HepG2 (cell line): ENCODE data around the gene PKM. TPM values are rescaled to one million over a fixed set of nuclear protein-coding genes. Genes with fewer than 3 reads are reported as not detected.
A peak's percentile ranks its signal among the peaks of the same experiment; 100 is the strongest.

Experiments used
- ATAC-seq: fragments of 200-7000 bp; cut with Tn5 transposase; 3 replicates; pipeline ENCODE4 v1.9.1; 2020; ENCODE audit warnings: mild to moderate bottlenecking, moderate library complexity
- BruUV-seq: library from RNA; stranded (reverse); fragments of 400-500 nt; replicated peaks from 2 replicates; lab custom pipeline; 2021; lab: Mats Ljungman, UMichigan
- CTCF ChIA-PET: fragments of 300-600 bp; formaldehyde crosslinking; extraction: SDS; loops from one replicate; lab custom pipeline; 2021; ENCODE audit warnings: low total read pairs, inconsistent platforms, low intra/inter-chr PET ratio; lab: Yijun Ruan, JAX
- POLR2A ChIA-PET: fragments of 350-600 bp; sonication (Branson Sonifier 250); formaldehyde crosslinking; loops from one replicate; lab custom pipeline; 2020; ENCODE audit warnings: antibody characterized with exemption, inconsistent platforms; lab: Yijun Ruan, JAX
- DNase-seq: peaks from one replicate; pipeline ENCODE4 v3.0.0-alpha.2; 2015; ENCODE audit warnings: low spot score
- FAIRE-seq: peaks from 3 replicates; lab custom pipeline; 2011; peaks lifted over from hg19 to GRCh38; lab: Jason Lieb, UNC
- H2AFZ ChIP-seq: one replicate; pipeline ENCODE4 v1.6.1; 2011; ENCODE audit warnings: low read length, inconsistent platforms
- H3K27ac ChIP-seq: fragments of 300-600 bp; 3 replicates; pipeline ENCODE4 v1.8.0; 2011; ENCODE audit warnings: mixed run types, mild to moderate bottlenecking, mixed read lengths, low read length, inconsistent platforms; ENCODE audit not compliant: insufficient read depth; ENCODE audit errors: extremely low read length
- H3K27me3 ChIP-seq, 2 experiments: fragments of 200-600 bp in 1 of 2; 2 replicates in 1 of 2; 3 replicates in 1 of 2; pipeline versions ENCODE4 v1.6.0 to v1.8.0; 2011; ENCODE audit warnings: low read length in 2 of 2, mild to moderate bottlenecking in 2 of 2, moderate library complexity in 2 of 2, inconsistent platforms in 1 of 2; ENCODE audit not compliant: insufficient read depth in 2 of 2, control insufficient read depth in 1 of 2
- H3K36me3 ChIP-seq, 2 experiments: fragments of 200-600 bp in 1 of 2; replicated peaks in 1 of 2; 2 replicates in 1 of 2; 3 replicates in 1 of 2; pipeline versions ENCODE4 v1.5.1 to v1.8.0; 2011; ENCODE audit warnings: low read length in 2 of 2, inconsistent platforms in 1 of 2; ENCODE audit not compliant: insufficient read depth in 2 of 2, control insufficient read depth in 1 of 2
- H3K4me1 ChIP-seq: 2 replicates; pipeline ENCODE4 v1.5.1; 2012; ENCODE audit warnings: low read length, inconsistent platforms; ENCODE audit not compliant: insufficient read depth
- H3K4me2 ChIP-seq: 2 replicates; pipeline ENCODE4 v1.6.0; 2011; ENCODE audit warnings: low read depth, low read length, inconsistent platforms
- H3K4me3 ChIP-seq, 3 experiments: fragments of 200-600 bp in 1 of 3; sonication (generic), shearing (Covaris generic) in 1 of 3; replicated peaks in 1 of 3; 2 replicates each; pipeline ENCODE4 v1.5.1; 2011 to 2016; ENCODE audit warnings: low read length in 3 of 3, inconsistent platforms in 2 of 3, low read depth in 2 of 3, mild to moderate bottlenecking in 2 of 3, control low read depth in 1 of 3, mixed read lengths in 1 of 3; ENCODE audit not compliant: insufficient read depth in 1 of 3
- H3K79me2 ChIP-seq: one replicate; pipeline ENCODE4 v1.6.1; 2011; ENCODE audit warnings: low read length, inconsistent platforms; ENCODE audit not compliant: insufficient read depth
- H3K9ac ChIP-seq: 2 replicates; pipeline ENCODE4 v1.6.0; 2011; ENCODE audit warnings: mild to moderate bottlenecking, low read depth, low read length, inconsistent platforms; ENCODE audit not compliant: insufficient read depth
- H3K9me3 ChIP-seq: 2 replicates; pipeline ENCODE4 v1.5.1; 2012; ENCODE audit warnings: mild to moderate bottlenecking, low read length
- H4K20me1 ChIP-seq: 2 replicates; pipeline ENCODE4 v1.6.0; 2011; ENCODE audit warnings: inconsistent platforms, mild to moderate bottlenecking, low read length, moderate library complexity; ENCODE audit not compliant: insufficient read depth
- KDM4B ChIP-seq: sonication (generic); formaldehyde crosslinking; IDR thresholded peaks from 2 replicates; pipeline ENCODE4 v1.4.0; 2020; ENCODE audit warnings: missing genetic modification reagents
- TBP ChIP-seq: sonication (generic); formaldehyde crosslinking; IDR thresholded peaks from 2 replicates; pipeline ENCODE4 v1.5.0; 2020; ENCODE audit warnings: missing genetic modification reagents
- YEATS4 ChIP-seq: sonication (generic); formaldehyde crosslinking; IDR thresholded peaks from 2 replicates; pipeline ENCODE4 v1.4.0; 2020; ENCODE audit warnings: missing genetic modification reagents, borderline replicate concordance
- ZBTB20 ChIP-seq: sonication (generic); formaldehyde crosslinking; IDR thresholded peaks from 2 replicates; pipeline ENCODE4 v1.8.1; 2023; ENCODE audit warnings: missing genetic modification reagents, low read depth, mild to moderate bottlenecking, borderline replicate concordance
- ZNF160 ChIP-seq: sonication (generic); formaldehyde crosslinking; IDR thresholded peaks from 2 replicates; pipeline ENCODE4 v1.8.0; 2022; ENCODE audit warnings: mild to moderate bottlenecking, inconsistent platforms, missing genetic modification reagents
- ZNF318 ChIP-seq: sonication (generic); formaldehyde crosslinking; IDR thresholded peaks from 2 replicates; pipeline ENCODE4 v1.4.0; 2020; ENCODE audit warnings: mild to moderate bottlenecking, missing genetic modification reagents
- ZNF34 ChIP-seq: sonication (generic); formaldehyde crosslinking; IDR thresholded peaks from 2 replicates; pipeline ENCODE4 v1.4.0; 2020; ENCODE audit warnings: mild to moderate bottlenecking, missing genetic modification reagents, borderline replicate concordance
- ZNF431 ChIP-seq: sonication (generic); formaldehyde crosslinking; IDR thresholded peaks from 2 replicates; pipeline ENCODE4 v1.9.0; 2022; ENCODE audit warnings: missing genetic modification reagents, low read depth, mild to moderate bottlenecking, borderline replicate concordance
- ZNF747 ChIP-seq: sonication (generic); formaldehyde crosslinking; IDR thresholded peaks from 2 replicates; pipeline ENCODE4 v1.8.1; 2023; ENCODE audit warnings: missing genetic modification reagents, mild to moderate bottlenecking, borderline replicate concordance
- ZNF781 ChIP-seq: sonication (generic); formaldehyde crosslinking; IDR thresholded peaks from 2 replicates; pipeline ENCODE4 v1.5.1; 2020; ENCODE audit warnings: borderline replicate concordance, mild to moderate bottlenecking, missing genetic modification reagents; ENCODE audit errors: not compliant biosample characterization
- ZNF891 ChIP-seq: sonication (generic); formaldehyde crosslinking; IDR thresholded peaks from 2 replicates; pipeline ENCODE4 v1.5.0; 2020; ENCODE audit warnings: mild to moderate bottlenecking, missing genetic modification reagents
- ZSCAN29 ChIP-seq: sonication (generic); formaldehyde crosslinking; conservative IDR thresholded peaks from 2 replicates; pipeline ENCODE4 v1.4.0; 2020; ENCODE audit warnings: mild to moderate bottlenecking, missing genetic modification reagents
- WGBS: methylation state at CpG from one replicate; pipeline ENCODE4 v1.1.6; 2017; ENCODE audit warnings: low lambda C conversion rate; 5-methylcytosine and 5-hydroxymethylcytosine counted together
- in situ Hi-C: cut with HindIII; loops from 2 replicates; pipeline ENCODE4 v1.10.0; 2017; ENCODE audit warnings: low pct_unique_long_range_greater_than_20kb; ENCODE audit not compliant: extremely low pct_ligation_motif_present
- intact Hi-C: fragments of 100-400 bp; cut with micrococcal nuclease; formaldehyde crosslinking; loops from one replicate; pipeline ENCODE4 v1.10.0; 2022; ENCODE audit not compliant: unreplicated experiment
- polyA plus RNA-seq, 8 experiments: library from polyadenylated mRNA; depleted of rRNA in 3 of 8; stranded (reverse) in 7 of 8; unstranded in 1 of 8; fragments of >200 nt; fragmentation: Illumina TruSeq in 4 of 8; extraction: Trizol in 4 of 8; gene quantifications; 2 replicates each; pipeline versions ENCODE4 v1.2.1 to v1.2.3, GENCODE V29; 2011 to 2016; ENCODE audit warnings: low read depth in 4 of 8, missing spikeins in 1 of 8, mixed read lengths in 1 of 8; ENCODE audit not compliant: insufficient read depth in 1 of 8
- total RNA-seq, 5 experiments: library from RNA; depleted of rRNA; stranded (reverse); fragments of >200 nt; fragmentation: Illumina TruSeq; extraction: Trizol; gene quantifications; 2 replicates each; pipeline ENCODE4 v1.2.3, GENCODE V29; 2016; ENCODE audit warnings: low read depth in 1 of 5

The PKM gene
- total and polyA plus RNA-seq, 2 of the 13 experiments (the other 11 are each of a cell fraction or from before 2014, with no cell fraction given) = 488 to 780 TPM

DNA sequence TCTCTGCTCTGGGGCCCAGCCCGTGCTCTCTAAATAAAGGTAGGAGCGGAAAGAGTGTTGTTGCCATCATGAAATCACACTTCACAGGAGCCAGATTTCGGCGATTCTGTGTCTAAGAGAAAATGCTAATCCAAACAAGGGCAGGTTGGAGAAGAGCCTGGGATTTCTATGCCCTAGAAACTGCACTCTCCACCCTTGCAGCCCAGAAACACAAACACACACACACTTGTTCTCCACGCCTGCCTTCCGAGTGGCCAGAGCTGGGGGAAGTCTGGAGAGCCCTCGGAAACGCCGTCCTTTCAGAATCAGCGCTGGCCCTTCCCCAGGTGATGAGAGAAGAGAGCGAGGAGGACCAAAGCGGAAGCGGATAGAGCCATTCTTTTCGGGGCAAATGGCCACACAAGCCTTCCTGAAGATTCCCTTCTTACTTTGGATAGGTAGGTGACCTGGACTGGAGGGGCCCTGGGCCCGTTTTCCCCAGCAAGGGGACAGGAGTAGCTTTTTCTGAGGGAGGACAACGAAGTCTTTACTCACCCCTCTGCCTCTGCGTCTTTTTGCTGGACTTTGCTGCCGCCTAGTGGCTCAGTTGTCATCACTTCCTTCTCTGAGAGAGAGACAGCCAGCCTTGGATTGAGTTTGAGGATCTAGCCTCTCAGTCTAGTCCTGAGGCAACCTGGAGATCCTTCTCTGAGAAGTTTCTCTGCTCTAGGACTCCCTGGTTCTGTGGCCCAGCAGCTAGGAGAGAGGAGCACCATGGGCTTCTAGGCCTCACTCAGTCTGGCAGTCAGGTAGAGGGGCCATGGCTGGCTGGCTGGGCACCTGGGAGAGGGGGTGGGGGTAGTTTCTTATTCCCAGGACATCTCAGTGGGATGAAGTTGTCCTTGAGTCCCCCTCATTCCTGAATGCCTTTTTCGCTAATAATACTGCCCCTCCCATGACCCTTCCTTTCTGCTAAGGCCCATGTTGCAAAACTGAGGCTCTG lies 75.1 kb downstream of the PKM start (continued):
- TF ChIP-seq KDM4B (CRISPR knock-in tag) = no peak
- 0 out of 2 replicates have a peak, but pooled peaks have one; percentile 26 for TF ChIP-seq ZNF891 (CRISPR knock-in tag)

GRCh38 chr15:72155003-72155621 lies 75.9 kb downstream of the PKM start:
- peak; percentile 72 for ATAC-seq
- Histone ChIP-seq H3K27me3 (peaks cover 0 to 14% of the 10 kb centered on the region in 2 experiments; a peak in 3 of 5 replicates), H3K9me3 (no peaks in the 10 kb centered on the region), H2AFZ (peak overlapping the region; percentile 91), H3K4me2 (peak overlapping the region; percentile 90), H3K4me3 (peak overlapping the region; percentile 46 to 71 (median 56)), H4K20me1 (no peaks in the 10 kb centered on the region), H3K9ac (0 out of 2 replicates have a peak overlapping the region, but pooled peaks have one; percentile 6), H3K27ac (no peak overlapping the region), H3K79me2 (no peaks in the 10 kb centered on the region), H3K36me3 (no peaks in the 10 kb centered on the region), H3K4me1 (peaks cover 11% of the 10 kb centered on the region)
- in situ Hi-C loops (loop anchor here (5.0 to 10.0 kb wide), 2 partner anchors 353 to 410 kb away; no protein-coding TSS in a partner anchor), intact Hi-C loops (no loop called here)
- POLR2A ChIA-PET = no interaction called here
- 18% methylated on average over 10 of the region's 14 CpGs for WGBS
- CTCF ChIA-PET = interaction anchor here (1.1 to 2.2 kb wide), 3 partner anchors 352 to 371 kb away, joined by 4 to 12 read pairs (median 4); no protein-coding TSS in a partner anchor
- no peak for DNase-seq
- no TSS peak for BruUV-seq
- FAIRE-seq = no peak
- no peak for TF ChIP-seq TBP
- TF ChIP-seq ZSCAN29 (CRISPR knock-in tag) = no peak
- TF ChIP-seq ZNF318 (CRISPR knock-in tag) = no peak
- 0 out of 2 replicates have a peak, but pooled peaks have one; percentile 18 for TF ChIP-seq ZNF431 (CRISPR knock-in tag)
- peak; percentile 10 for TF ChIP-seq ZNF781 (CRISPR knock-in tag)
- TF ChIP-seq ZNF160 (CRISPR knock-in tag) = no peak
- TF ChIP-seq ZNF747 (CRISPR knock-in tag) = no peak
- TF ChIP-seq YEATS4 (CRISPR knock-in tag) = 0 out of 2 replicates have a peak, but pooled peaks have one; percentile 25
- TF ChIP-seq ZNF34 (CRISPR knock-in tag) = no peak
- 0 out of 2 replicates have a peak, but pooled peaks have one; percentile 10 for TF ChIP-seq ZBTB20 (CRISPR knock-in tag)
